Measurements from ENCODE around the gene CGB3. TPM values are rescaled to one million over a fixed set of nuclear protein-coding genes. Genes with fewer than 3 reads are reported as not detected.

CGB3 gene
- total and polyA plus RNA-seq, 10 of the 15 experiments (the other 5 are each of a cell fraction or from before 2014, with no cell fraction given) = not detected

- no peak for ATAC-seq
- Histone ChIP-seq H3K36me3 (ENCODE audit: control insufficient read depth in 2 of 2, insufficient read depth in 2 of 2, low read length in 1 of 2) (peaks cover 4 to 27% of the 10 kb centered on the region in 2 experiments; a peak in 3 of 4 replicates), H3K27ac (ENCODE audit: control insufficient read depth, insufficient read depth) (no peak overlapping the region), H3K4me3 (no peak overlapping the region), H3K4me2 (ENCODE audit: control insufficient read depth, insufficient read depth) (no peak overlapping the region), H3K9ac (ENCODE audit: control insufficient read depth, insufficient read depth, low read length) (no peak overlapping the region), H4K20me1 (ENCODE audit: control insufficient read depth, insufficient read depth) (no peaks in the 10 kb centered on the region), H3K27me3 (replicated peaks in 1 of 2; ENCODE audit: control insufficient read depth in 2 of 2, insufficient read depth in 2 of 2, low read length in 1 of 2) (no peaks in the 10 kb centered on the region), H3K79me2 (ENCODE audit: control insufficient read depth, insufficient read depth, low read length) (peaks cover 10% of the 10 kb centered on the region), H3K4me1 (ENCODE audit: control insufficient read depth, insufficient read depth, low read length) (peaks cover 3% of the 10 kb centered on the region), H3K9me3 (replicated peaks; ENCODE audit: control insufficient read depth, insufficient read depth, low read length) (no peaks in the 10 kb centered on the region), H2AFZ (ENCODE audit: control insufficient read depth, low read depth, low read length) (no peak overlapping the region)
- ChIA-PET RAD21 (ENCODE audit: unreplicated experiment) (no interaction called here), CTCF (interaction anchor here (1.1 to 2.1 kb wide), 2 partner anchors 12 to 14 kb away, joined by 3 to 11 read pairs; no protein-coding TSS in a partner anchor), SMC1A (ENCODE audit: uncharacterized antibody, unreplicated experiment) (no interaction called here), POLR2A (interaction anchor here (0.6 kb wide), 1 partner anchor 12 kb away, joined by 4 read pairs; no protein-coding TSS in a partner anchor)
- DNase-seq (ENCODE audit: low read depth, low spot score) = no peak
- in situ Hi-C loops (cut with MboI) = no loop called here
- BruUV-seq (replicated peaks) = no TSS peak
- intact Hi-C loops (cut with micrococcal nuclease; ENCODE audit: unreplicated experiment) = no loop called here
- WGBS (ENCODE audit: insufficient coverage, insufficient replicate concordance, low lambda C conversion rate, missing lambda C conversion rate) = 93% methylated on average over 2 of the region's 3 CpGs
- TF ChIP-seq ZBTB11 (CRISPR knock-in tag; IDR thresholded peaks at IDR 0.05) = no peak
- peak; percentile 43 for TF ChIP-seq SIX5 (IDR thresholded peaks at IDR 0.05; ENCODE audit: low read depth, low read length, severe bottlenecking)
- TF ChIP-seq PKNOX1 (IDR thresholded peaks at IDR 0.05) = no peak
- peak; percentile 51; the same call in 1 of the 2 replicates for TF ChIP-seq HCFC1 (IDR thresholded peaks at IDR 0.05; ENCODE audit: low read length)
- TF ChIP-seq SPI1 (IDR thresholded peaks at IDR 0.05; ENCODE audit: borderline replicate concordance, insufficient read depth, low read depth, low read length) = peak; percentile 55; the same call in 1 of the 2 replicates
- FAIRE-seq = no peak
Measured at GRCh38 chr19:48986211-48986610, 37.9 kb downstream of the CGB3 start.

Data from GM12878 (cell line).